Mucosa of rectum (tissue), 2 donors: ENCODE measurements around the gene MPC1L.
"Not testable (repeated sequence)": the region's sequence is repeated elsewhere in the genome, so short reads cannot be mapped to it uniquely, and the experiment has no call there.

ENCODE experiments used
- H3K27ac ChIP-seq, 2 donors: one replicate each; pipeline ENCODE4 v1.7.0; 2013; ENCODE audit warnings: inconsistent platforms in 2 of 2, low read depth in 2 of 2, low read length in 2 of 2
- H3K27me3 ChIP-seq, 2 donors: one replicate each; pipeline ENCODE4 v1.7.0; 2013; ENCODE audit warnings: low read length in 2 of 2; ENCODE audit not compliant: control insufficient read depth in 2 of 2, insufficient read depth in 2 of 2
- H3K36me3 ChIP-seq, 2 donors: one replicate each; pipeline ENCODE4 v1.7.0; 2013; ENCODE audit warnings: low read length in 2 of 2; ENCODE audit not compliant: control insufficient read depth in 2 of 2, insufficient read depth in 2 of 2
- H3K4me1 ChIP-seq, 2 donors: one replicate each; pipeline ENCODE4 v1.7.0; 2013; ENCODE audit warnings: low read length in 2 of 2, mild to moderate bottlenecking in 1 of 2; ENCODE audit not compliant: control insufficient read depth in 2 of 2, insufficient read depth in 2 of 2
- H3K4me3 ChIP-seq, 2 donors: one replicate each; pipeline ENCODE4 v1.7.0; 2013; ENCODE audit warnings: low read length in 2 of 2
- H3K9ac ChIP-seq, 2 donors: one replicate each; pipeline ENCODE4 v1.7.0; 2013; ENCODE audit warnings: low read length in 2 of 2, low read depth in 1 of 2, mild to moderate bottlenecking in 1 of 2
- H3K9me3 ChIP-seq, 2 donors: one replicate each; pipeline ENCODE4 v1.7.0; 2013; ENCODE audit warnings: low read length in 2 of 2; ENCODE audit not compliant: control insufficient read depth in 2 of 2
- donor health status: healthy.
- donor health status: Normal muscosa, but diverticular disease.

Gene MPC1L

DNA sequence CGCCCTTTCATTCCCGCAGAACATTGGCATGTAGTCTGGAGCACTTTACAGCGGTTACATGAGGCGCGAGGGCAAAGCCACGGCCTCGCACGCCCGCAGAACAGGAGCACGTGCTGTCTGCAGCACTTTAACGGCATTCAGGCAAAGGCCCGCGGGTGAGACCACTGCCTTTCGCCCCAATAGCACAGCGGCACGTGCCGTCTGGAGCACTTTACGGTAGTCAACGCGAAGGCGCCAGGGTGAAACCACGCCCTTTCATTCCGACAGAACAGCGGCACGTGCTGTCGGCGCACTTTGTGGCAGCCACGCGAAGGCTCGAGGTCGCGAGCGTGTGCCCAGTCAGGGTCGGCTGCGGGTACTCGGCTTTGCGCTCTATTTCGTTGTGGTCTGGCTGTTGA is at the start of gene MPC1L:
MPC1L (plus strand) TSS at position 290 of the 398 bp plus-strand sequence. CDS start 138 bp downstream, outside the sequence.
- H3K36me3 ChIP-seq: peaks cover 4 to 5% of the 10 kb centered on the region in 2 donors
- H3K9ac ChIP-seq: no peak within 1 kb of the TSS
- no peak within 1 kb of the TSS for H3K27ac ChIP-seq
- H3K4me3 ChIP-seq: peak within 1 kb of the TSS in 1 of 2 donors; percentile 23
- H3K27me3 ChIP-seq: peaks cover 0 to 11% of the 10 kb centered on the region in 2 donors
- H3K4me1 ChIP-seq: no peaks in the 10 kb centered on the region
- peaks cover 0 to 4% of the 10 kb centered on the region in 2 donors for H3K9me3 ChIP-seq

DNA sequence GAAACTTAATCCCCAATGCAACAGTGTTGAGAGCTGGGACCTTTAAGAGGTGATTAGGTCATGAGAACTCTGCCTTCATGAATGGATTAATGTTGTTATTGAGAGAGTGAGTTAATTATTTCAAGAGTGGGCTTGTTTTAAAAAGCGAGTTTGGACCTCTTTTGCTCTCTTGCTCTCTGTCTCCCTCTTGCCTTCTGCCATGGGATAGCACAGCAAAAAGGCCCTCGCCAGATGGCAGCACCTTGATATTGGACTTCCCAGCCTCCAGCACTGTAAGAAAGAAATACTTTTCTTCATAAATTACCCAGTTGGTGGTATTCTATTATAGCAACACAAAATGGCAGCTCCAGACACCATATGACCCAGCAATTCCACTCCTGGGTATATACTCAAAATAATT is 49.5 kb upstream of the MPC1L start:
- no peaks in the 10 kb centered on the region for H3K4me1 ChIP-seq
- no peaks in the 10 kb centered on the region for H3K9me3 ChIP-seq
- no peak overlapping the region for H3K4me3 ChIP-seq
- H3K27ac ChIP-seq: no peak overlapping the region
- H3K27me3 ChIP-seq: peaks cover 3 to 9% of the 10 kb centered on the region in 2 donors
- no peak overlapping the region for H3K9ac ChIP-seq
- H3K36me3 ChIP-seq: no peaks in the 10 kb centered on the region

DNA sequence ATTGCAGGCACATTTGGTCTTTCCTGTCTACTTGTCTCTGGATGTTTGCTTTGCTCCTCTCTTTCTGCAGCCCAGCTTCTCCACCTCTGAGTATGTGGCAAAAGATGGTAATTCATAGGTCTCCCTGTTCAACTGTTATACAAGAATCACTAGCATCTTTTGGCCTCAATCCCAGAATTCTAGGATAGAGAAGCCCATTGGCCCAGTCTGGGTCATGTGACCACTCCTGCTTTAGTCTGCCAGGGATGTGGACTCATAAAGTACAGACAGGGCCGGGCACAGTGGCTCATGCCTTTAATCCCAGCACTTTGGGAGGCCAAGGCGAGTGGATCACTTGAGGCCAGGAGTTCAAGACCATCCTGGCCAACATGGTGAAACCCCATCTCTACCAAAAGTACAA is 47.8 kb upstream of the MPC1L start:
- not testable (repeated sequence) for H3K9me3 ChIP-seq, H3K27me3 ChIP-seq, H3K36me3 ChIP-seq, H3K27ac ChIP-seq, H3K9ac ChIP-seq, H3K4me1 ChIP-seq, H3K4me3 ChIP-seq

DNA sequence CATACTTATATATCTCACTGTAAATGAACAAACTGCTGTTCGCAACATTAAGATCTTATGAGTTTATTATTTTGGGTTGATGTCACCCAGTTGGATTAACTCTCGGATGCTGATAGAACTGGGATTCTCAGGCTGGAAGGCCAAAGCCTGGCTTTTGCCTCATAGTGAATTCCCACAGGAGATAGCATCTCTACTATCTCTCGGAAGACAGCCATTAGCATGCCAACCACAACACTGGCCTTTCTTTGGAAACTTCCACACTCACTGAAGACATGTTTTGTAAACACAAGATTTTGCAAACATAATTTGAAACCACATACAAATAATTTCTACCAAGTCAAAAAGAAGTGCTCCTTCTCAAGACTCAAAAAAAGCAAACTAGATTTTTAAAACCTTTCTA is 46.9 kb upstream of the MPC1L start:
- H3K27me3 ChIP-seq: peaks cover 3% of the 10 kb centered on the region in 2 donors
- H3K27ac ChIP-seq: no peak overlapping the region
- H3K4me3 ChIP-seq: no peak overlapping the region
- H3K9me3 ChIP-seq: no peaks in the 10 kb centered on the region
- no peak overlapping the region for H3K9ac ChIP-seq
- peaks cover 2 to 3% of the 10 kb centered on the region in 2 donors for H3K4me1 ChIP-seq
- H3K36me3 ChIP-seq: no peaks in the 10 kb centered on the region

DNA sequence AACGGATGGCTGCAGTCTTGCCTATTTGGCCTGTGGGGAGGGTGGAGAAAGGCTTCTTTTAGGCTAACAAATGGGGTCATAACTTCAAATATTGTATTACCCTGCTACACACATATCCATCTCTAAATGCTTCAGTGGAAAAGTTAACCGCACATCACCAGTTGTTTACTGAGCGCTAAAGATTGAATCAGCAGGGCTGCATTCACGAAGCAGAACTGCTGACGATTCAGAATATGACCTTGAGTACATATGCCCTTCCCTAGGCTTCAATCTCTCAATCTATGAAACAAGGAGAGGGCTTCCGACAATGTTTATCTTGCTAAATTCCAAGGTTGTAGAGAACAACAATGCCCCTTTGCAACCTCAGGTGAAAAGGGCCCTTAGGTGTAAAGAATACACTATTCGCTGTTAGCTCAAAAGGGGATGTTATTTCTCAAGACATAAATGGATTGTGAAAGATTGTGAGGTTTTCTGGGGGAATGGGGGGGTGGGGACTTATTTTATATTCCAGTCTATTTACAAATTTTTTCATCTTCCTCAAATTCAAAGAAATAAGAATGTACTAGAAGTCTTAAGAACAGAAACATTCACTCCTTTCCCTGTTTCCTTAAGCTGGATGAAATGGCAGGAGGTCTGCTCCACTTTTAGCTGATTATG is 45.1 kb upstream of the MPC1L start:
- Histone ChIP-seq H3K9ac (no peak overlapping the region), H3K4me3 (no peak overlapping the region), H3K27ac (no peak overlapping the region), H3K36me3 (no peaks in the 10 kb centered on the region), H3K27me3 (peaks cover 0 to 5% of the 10 kb centered on the region in 2 donors), H3K4me1 (peaks cover 7% of the 10 kb centered on the region in 2 donors), H3K9me3 (no peaks in the 10 kb centered on the region)

DNA sequence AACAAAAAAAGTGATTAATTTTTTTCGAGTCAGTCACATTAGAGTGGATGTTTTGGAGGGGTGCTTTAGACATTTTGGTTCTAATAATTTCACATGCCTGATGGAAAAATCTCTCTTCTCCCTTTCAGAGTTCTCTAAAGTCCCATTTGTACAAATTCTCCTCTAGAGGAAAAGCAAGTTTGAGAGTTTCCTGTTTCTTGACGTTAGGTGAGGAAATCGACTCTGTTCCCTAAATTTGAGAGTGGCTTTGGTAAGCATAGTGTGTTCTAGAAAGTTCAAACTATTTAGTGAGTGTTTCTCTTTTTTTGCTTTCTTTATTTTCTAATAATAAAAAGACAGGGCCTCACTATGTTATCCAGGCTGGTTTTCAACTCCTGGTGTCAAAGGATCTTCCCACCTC is 44.1 kb upstream of the MPC1L start:
- no peak overlapping the region for H3K27ac ChIP-seq
- H3K4me3 ChIP-seq: no peak overlapping the region
- H3K9ac ChIP-seq: no peak overlapping the region
- peaks cover 0 to 5% of the 10 kb centered on the region in 2 donors for H3K27me3 ChIP-seq
- H3K36me3 ChIP-seq: no peaks in the 10 kb centered on the region
- H3K9me3 ChIP-seq: no peaks in the 10 kb centered on the region
- peaks cover 7% of the 10 kb centered on the region in 2 donors for H3K4me1 ChIP-seq

DNA sequence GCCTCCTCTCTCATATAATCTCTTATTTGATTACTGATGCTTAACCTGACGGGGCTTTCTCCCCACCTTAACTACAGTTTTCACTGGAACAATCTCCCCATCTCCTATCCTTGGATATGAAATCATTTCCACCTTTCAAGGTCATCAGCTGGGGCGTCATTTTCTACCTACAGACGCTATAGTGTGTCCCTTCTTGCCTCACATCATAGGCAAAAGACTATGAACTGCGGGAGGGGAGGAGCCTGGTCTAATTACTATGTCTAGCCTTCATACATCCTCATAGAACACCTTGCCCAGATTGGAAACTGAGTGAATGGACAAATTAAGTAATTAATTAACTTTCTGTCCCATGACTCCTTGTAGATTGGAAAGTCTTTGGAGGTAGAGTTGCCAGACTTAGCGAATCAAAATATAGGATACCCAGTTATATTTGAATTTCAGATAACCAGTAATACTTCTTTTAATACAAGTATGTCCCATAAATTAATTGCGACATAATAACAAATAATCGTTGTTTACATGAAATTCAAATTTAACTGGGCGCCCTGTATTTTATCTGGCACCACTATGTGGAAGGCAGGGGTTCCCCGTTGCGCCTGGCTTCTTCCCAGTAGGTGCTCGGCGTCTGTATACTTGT is 43.2 kb upstream of the MPC1L start:
- H3K9ac ChIP-seq: peak overlapping the region; percentile 74
- peaks cover 0 to 5% of the 10 kb centered on the region in 2 donors for H3K27me3 ChIP-seq
- H3K4me3 ChIP-seq: peak overlapping the region; percentile 88 to 97
- H3K9me3 ChIP-seq: no peaks in the 10 kb centered on the region
- H3K36me3 ChIP-seq: no peaks in the 10 kb centered on the region
- peaks cover 7% of the 10 kb centered on the region in 2 donors for H3K4me1 ChIP-seq
- peak overlapping the region; percentile 79 to 86 for H3K27ac ChIP-seq

DNA sequence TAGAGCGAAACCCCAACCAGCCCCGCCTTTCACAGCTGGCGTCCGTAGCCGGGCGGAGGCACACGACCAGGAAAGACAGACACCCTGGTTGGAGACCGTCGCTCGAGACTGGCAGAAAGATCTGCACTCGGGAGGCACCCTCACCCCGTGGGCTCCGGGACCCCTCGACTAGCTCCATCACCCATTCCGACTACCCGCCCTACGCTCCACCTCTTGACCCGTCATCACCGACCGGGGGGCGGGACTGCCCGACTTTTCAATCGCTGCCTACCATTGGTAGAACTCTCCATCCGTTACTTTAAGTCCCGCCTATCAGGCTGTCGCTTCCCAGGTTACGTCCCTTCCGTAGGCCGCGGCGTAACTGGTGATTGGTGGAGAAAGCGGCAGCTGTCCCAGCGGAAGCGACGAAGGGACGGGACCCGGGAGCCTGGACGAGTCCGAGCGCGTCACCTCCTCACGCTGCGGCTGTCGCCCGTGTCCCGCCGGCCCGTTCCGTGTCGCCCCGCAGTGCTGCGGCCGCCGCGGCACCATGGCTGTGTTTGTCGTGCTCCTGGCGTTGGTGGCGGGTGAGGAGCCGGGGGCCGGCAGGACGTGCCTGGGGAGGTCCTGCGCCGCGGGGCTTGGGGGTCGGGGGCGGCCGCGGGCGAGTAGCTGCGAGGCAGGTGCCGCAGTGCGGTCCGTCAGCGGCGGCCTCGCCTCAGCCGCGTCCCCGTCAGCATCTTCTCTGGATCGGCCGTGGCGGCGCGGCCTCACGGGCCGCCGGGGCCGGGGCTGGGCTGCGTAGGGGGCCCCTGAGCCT is 42.5 kb upstream of the MPC1L start, which contains the start of gene ATP6AP2:
ATP6AP2 (plus strand) TSS at position 434 of the 799 bp plus-strand sequence; CDS start at position 530, 96 bp downstream.
- Histone ChIP-seq H3K4me3 (peak within 1 kb of the TSS; percentile 88 to 97), H3K9me3 (no peaks in the 10 kb centered on the region), H3K27me3 (peaks cover 0 to 5% of the 10 kb centered on the region in 2 donors), H3K36me3 (no peaks in the 10 kb centered on the region), H3K27ac (peak within 1 kb of the TSS; percentile 83 to 86), H3K4me1 (peaks cover 7% of the 10 kb centered on the region in 2 donors), H3K9ac (peak within 1 kb of the TSS; percentile 74)

DNA sequence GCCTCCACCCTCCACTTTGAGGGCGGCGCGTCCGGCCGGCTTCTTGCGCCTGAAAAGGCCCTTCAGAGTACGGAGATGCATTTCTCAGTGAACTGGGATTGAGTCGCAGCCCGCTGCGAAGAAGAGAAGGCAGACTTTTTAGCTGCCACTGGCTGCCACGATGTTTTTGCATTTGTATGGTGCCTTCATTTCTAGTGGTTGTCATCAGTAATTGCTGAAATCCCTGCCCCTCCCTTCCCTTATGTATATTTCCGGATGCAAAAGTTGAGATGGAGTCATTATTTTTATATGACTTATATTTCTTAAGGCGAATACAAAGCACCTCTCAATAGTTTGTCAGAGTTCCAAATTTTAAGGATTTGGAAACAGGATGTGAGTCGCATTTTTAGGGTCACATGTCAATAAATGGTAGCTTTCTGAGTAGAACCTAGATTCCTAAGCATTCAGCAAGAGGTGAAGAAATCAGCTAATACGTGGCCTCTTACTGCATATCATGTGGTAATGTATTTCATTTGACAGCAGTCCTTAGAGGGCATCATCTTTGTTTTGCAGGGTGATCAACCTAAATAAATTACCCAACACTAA is 41.8 kb upstream of the MPC1L start:
- Histone ChIP-seq H3K9me3 (no peaks in the 10 kb centered on the region), H3K27ac (peak overlapping the region; percentile 83 to 86), H3K36me3 (no peaks in the 10 kb centered on the region), H3K9ac (peak overlapping the region; percentile 49 to 74), H3K4me1 (peaks cover 7% of the 10 kb centered on the region in 2 donors), H3K4me3 (peak overlapping the region; percentile 88 to 97), H3K27me3 (peaks cover 5 to 9% of the 10 kb centered on the region in 2 donors)
